Kidney tubule cell (primary cell): ENCODE measurements around the gene ACSS2.

Experiments used
- DNase-seq: peaks from one replicate; pipeline ENCODE4 v3.0.0-alpha.2; 2018; ENCODE audit warnings: low spot score

ACSS2 gene

GRCh38 chr20:34915749-34916455, 39.5 kb downstream of the ACSS2 start:
- no peak for DNase-seq

GRCh38 chr20:34916774-34917354, 40.5 kb downstream of the ACSS2 start:
- no peak for DNase-seq

GRCh38 chr20:34920055-34920454, 43.6 kb downstream of the ACSS2 start:
- no peak for DNase-seq

GRCh38 chr20:34921436-34921835, 45.0 kb downstream of the ACSS2 start:
- no peak for DNase-seq

- peak; percentile 75 for DNase-seq
Observed at GRCh38 chr20:34922654-34923381, 46.4 kb downstream of the ACSS2 start.

- no peak for DNase-seq
Observed at GRCh38 chr20:34923414-34923813, 47.0 kb downstream of the ACSS2 start.

GRCh38 chr20:34925341-34925740, 48.9 kb downstream of the ACSS2 start:
- DNase-seq: no peak

GRCh38 chr20:34925981-34926380, 49.6 kb downstream of the ACSS2 start:
- DNase-seq: no peak

GRCh38 chr20:34926581-34926980, 50.2 kb downstream of the ACSS2 start:
- DNase-seq: no peak

- no peak for DNase-seq
Observed at GRCh38 chr20:34927736-34928135, 51.3 kb downstream of the ACSS2 start.

GRCh38 chr20:34928411-34928810, 52.0 kb downstream of the ACSS2 start:
- DNase-seq: no peak

GRCh38 chr20:34931771-34932170, 55.4 kb downstream of the ACSS2 start:
- no peak for DNase-seq

GRCh38 chr20:34938466-34939163, 62.2 kb downstream of the ACSS2 start:
- no peak for DNase-seq

GRCh38 chr20:34940081-34940481, 63.7 kb downstream of the ACSS2 start:
- DNase-seq: peak; percentile 83

GRCh38 chr20:34941226-34941625, 64.8 kb downstream of the ACSS2 start:
- peak; percentile 29 for DNase-seq

- DNase-seq: no peak
Observed at GRCh38 chr20:34942301-34942700, 65.9 kb downstream of the ACSS2 start.

GRCh38 chr20:34943808-34944567, 67.6 kb downstream of the ACSS2 start:
- DNase-seq: peak; percentile 82

- no peak for DNase-seq
Observed at GRCh38 chr20:34945315-34946077, 69.1 kb downstream of the ACSS2 start.

GRCh38 chr20:34946661-34947060, 70.2 kb downstream of the ACSS2 start:
- peak; percentile 87 for DNase-seq

- DNase-seq: no peak
Observed at GRCh38 chr20:34947336-34947735, 70.9 kb downstream of the ACSS2 start.

- peak; percentile 77 for DNase-seq
Observed at GRCh38 chr20:34948030-34948429, 71.6 kb downstream of the ACSS2 start.
